HG02759 (cell line): Measurements from ENCODE around the gene CYP2R1.
"Not testable (repeated sequence)": the region's sequence is repeated elsewhere in the genome, so short reads cannot be mapped to it uniquely, and the experiment has no call there.

Experiments used
- ATAC-seq: cut with Tn5 transposase; IDR thresholded peaks from one replicate; pipeline ENCODE4 v1.9.1; 2021; ENCODE audit warnings: mild to moderate bottlenecking, moderate library complexity; ENCODE audit not compliant: unreplicated experiment

The CYP2R1 gene

DNA sequence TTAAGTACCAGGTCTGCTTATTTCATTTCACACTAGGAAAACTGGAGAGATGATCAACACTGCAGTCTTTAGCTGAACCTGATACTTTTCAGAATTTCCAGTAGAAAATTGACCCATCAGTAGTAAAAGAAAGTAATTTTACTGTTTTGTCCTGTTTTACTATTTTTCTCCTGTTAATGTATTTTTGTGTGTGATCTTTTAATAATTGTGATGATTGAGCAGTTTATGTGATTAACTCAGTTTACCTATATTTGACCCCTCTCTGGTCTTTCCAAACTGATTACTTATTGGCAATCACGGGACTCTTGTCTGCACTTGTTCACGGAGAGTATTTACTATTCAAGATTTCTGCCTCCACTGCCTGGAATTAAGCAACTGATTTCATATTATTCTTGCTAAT lies 546 bp upstream of the CYP2R1 start:
- ATAC-seq: no peak

DNA sequence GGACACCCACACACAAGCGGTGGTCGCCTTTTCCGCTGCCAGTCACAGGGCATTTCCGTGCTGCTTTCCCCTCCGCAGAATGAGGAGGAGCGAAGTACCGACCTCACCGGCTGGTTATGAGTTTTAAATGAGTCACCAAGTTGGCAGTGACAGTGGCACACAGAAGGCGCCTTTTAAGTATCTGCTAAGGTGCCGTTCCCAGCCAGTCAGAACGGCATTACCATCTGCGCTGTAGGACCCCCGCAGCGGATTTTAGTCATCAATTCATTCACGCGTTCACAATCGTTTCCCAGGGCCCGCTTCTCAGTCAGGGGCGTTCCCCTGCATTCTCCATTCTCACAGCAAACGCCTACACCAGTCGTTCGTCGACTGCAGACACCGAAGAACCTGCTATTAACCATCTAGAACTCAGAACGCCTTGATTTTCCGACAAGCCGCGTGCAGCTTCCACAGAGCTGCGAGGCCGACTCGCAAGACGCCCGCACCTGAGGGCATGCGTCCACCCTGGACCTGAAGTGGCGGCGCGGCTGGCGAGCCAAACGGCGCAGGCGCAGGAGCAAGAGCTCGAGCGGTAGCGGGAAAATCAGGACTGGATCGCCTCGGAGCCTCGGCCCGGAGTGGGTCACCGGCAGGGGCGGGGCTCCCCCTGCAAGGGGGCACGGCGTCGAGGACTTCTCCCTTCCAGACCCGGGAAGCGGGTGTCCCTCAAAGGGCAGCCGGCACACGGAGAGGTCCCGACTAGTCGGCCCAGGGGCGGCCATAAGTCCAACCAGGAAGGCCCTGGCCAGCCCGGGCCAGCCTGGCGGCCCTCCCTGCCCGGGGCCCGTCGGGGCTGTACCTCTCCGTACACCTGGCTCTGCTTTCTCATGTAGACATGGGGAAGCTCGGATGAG lies 642 bp downstream of the CYP2R1 start:
- ATAC-seq: peak; percentile 54

DNA sequence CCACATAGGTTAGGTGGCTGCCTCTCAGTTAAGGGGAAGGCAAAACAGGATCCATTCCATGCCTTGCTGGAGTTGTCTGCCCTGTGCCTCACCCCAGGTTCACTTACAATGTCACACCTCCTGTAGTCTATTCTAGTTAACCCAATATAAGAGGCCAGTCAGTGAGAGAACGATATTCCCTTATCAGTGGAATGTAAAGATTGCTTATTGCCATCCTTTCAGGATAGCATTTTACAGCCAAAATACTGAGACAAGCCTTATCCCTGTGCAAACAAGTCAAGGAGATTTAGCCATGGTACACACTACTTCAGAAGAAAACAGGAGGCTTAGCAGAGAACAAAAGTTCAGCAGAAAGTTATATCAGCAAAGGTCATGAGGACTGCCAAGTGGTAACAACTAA lies 5.5 kb downstream of the CYP2R1 start:
- ATAC-seq: no peak

DNA sequence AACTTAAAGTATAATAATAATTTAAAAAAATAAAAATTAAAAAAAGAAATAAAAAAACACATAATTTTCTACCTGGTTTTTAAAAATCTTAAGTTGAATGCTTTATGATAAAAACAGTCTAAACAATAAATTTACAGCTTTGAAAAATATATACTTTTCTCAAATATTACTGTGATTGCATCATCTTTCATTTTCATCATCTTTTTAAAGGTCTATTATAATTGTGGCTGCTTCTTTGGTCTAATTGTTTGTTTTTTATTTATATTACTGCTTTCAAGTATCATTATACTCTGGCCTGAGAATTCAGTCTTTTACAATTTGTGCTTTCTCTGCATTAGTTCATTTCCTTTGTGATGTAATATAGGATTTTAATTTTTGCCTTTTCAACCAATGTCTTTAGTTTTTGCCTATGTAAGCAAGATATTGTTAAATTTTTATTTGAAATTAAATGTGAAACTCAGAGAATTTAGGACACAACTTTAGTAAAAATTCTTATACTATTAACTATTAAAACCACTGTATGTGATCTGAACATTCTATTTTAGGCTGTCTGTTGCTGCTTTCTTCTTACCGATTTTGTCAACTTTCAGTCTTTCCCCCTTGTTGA lies 7.3 kb downstream of the CYP2R1 start:
- ATAC-seq: no peak

DNA sequence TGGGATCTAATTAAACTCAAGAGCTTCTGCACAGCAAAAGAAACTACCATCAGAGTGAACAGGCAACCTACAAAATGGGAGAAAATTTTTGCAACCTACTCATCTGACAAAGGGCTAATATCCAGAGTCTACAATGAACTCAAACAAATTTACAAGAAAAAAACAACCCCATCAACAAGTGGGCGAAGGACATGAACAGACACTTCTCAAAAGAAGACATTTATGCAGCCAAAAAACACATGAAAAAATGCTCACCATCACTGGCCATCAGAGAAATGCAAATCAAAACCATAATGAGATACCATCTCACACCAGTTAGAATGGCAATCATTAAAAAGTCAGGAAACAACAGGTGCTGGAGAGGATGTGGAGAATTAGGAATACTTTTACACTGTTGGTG lies 8.3 kb downstream of the CYP2R1 start:
- ATAC-seq: not testable (repeated sequence)

DNA sequence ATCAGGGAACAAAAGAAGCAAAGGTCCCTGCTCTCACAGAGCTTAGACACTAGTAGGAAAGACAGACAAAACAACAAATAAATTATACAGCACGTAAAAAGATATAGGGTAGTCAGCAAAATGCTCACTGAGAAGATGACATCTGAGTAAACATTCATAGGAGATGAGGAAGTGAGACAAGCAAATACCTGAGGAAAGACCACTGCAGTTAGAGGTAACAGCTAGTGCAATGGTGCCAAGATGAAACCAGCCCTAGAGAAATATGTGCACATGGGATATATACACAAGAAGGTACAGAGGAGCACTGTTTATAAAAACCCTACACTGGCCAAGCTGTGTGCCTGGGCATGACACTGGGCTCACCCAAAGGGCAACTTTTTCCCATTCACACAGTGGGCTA lies 9.8 kb downstream of the CYP2R1 start:
- no peak for ATAC-seq

DNA sequence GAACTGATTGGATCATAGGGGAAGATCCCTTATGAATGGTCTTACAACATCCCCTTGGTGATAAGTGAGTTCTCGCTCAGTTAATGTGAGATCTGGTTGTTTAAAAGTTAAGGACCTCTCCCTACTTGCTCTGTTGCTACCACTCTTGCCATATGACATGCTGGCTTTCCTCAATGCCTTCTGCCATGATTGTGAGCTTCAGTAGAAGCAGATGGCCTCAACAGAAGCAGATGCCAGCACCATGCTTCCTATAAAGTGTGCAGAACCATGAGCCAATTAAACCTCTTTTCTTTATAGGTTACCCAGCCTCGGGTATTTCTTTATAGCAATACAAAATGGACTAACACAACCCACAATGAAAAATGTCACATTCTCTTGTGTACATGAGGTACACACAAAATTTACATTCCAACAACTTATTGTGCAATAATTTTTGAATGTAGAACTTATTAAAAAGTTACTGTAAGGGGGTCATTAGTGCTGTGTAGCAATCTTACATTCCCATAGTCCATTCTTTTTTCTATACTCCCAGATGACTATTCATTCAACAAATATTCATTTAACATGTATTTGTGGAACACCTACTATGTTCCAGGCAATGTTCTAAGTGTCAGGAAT lies 10.3 kb downstream of the CYP2R1 start:
- ATAC-seq: no peak

DNA sequence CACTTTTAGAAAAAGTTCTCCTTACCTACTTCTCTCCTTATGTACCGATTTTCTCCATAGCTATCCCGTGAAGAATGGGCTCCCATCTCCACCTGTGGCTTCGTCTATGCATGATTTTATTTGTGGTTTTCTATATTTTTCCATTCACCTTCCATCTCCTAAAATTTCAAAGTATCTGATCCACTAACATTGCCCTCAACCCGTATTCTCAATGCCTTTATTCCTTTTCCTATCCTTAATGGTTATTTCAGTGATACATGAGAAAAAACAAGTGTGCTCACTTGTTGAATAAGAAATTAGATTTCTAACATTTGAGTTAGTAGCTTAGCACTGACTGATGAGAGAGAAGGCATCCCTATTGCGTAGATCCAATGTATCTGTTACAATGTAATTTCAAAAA lies 16.9 kb downstream of the CYP2R1 start:
- no peak for ATAC-seq

DNA sequence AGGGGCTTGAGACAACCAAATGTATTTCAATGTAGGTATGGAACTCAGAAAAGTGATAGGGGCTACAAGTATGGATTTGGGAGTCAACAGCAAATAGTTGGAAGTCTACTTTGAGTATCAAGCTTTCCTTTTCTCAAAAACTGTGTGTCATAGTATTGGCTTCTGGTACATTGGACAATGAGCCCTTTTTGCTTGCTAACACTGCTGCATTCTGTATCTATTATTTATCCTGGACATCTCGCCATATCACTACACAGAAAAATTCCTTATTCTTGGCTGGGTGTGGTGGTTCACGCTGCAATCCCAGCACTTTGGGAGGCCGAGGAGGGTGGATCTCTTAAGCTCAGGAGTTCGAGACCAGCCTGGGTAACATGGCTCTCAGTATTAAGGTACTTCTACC lies 18.4 kb downstream of the CYP2R1 start:
- no peak for ATAC-seq

DNA sequence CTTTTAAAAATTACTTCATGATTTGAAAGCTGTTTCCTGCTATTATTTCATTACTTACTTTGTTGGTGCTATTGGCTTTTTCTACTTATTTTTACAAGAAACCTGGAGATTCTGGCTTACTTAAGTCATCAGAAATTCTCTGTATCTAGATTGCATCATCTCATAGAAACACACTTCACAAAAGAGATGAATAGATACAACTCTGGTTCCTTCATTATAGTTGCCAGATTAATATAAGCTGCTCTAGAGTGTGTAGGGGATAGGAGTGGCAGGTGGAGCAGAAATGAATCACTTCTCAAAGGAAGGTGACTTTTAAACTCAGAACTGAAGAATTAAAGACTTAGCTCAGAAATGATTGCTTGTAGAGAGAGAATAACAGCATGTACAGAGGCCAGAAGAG lies 20.0 kb downstream of the CYP2R1 start:
- no peak for ATAC-seq

DNA sequence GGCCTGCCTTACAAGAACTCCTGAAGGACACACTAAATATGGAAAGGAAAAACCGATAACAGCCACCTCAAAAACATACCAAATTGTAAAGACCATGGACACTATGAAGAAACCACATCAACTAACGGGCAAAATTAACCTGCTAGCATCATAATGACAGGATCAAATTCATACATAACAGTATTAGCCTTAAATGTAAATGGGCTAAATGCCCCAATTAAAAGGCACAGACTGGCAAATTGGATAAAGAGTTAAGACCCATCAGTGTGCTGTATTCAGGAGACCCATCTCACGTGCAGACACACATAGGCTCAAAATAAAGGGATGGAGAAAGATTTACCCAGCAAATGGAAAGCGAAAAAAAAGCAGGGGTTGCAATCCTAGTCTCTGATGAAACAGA lies 28.3 kb downstream of the CYP2R1 start:
- not testable (repeated sequence) for ATAC-seq

DNA sequence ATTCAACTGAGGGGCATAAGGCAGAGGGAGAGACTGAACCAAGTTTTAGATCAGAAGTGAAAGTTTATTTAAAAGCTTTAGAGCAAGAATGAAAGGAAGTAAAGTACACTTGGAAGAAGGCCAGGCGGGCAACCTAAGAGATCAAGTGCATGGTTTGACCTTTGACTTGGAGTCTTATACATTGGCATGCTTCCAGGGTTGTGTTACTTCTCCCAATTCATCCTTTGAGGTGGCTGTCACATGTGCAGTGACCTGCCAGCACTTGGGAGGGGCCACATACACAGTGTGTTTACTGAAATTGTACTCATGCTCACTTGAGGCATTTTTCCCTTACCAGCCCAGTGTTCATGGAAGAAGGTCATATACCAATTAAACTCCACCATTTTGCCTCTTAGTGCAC lies 30.4 kb downstream of the CYP2R1 start:
- no peak for ATAC-seq

DNA sequence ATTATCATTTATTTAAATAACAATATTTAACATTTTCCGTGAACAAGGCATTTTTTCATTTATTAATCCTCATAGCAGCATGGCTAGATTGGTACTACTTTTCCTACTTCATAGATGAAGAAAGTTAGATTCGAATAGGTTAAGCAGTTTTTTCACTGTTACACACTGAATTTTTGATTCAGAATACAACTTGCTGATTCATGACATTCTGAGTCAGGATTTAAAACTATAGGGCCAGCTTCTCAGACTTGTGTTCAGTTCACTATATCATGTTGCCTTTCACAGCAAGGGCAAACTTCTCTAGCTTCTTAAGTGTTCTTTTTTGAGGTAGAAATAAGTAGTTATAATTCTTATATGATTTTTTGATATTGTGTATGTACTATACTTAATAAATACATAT lies 31.5 kb downstream of the CYP2R1 start:
- no peak for ATAC-seq

DNA sequence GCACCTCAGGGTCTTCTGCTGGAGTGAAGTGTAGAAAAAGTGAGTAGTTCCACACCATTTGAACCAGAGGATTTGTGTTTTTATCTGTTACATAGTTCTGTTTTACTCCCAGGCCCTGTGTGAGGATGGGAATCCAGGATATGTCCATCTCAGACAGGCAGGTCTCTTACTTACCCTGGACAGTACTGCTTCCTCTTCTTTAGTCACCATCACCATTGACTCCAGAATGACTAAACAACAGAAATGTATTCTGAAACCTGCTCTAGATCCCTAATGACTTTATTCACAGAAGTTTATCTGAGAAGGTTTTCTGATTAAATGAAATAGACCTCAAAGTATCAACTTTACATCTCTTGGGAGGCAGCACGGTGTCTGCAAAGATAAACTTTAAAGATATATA lies 33.6 kb downstream of the CYP2R1 start:
- no peak for ATAC-seq

DNA sequence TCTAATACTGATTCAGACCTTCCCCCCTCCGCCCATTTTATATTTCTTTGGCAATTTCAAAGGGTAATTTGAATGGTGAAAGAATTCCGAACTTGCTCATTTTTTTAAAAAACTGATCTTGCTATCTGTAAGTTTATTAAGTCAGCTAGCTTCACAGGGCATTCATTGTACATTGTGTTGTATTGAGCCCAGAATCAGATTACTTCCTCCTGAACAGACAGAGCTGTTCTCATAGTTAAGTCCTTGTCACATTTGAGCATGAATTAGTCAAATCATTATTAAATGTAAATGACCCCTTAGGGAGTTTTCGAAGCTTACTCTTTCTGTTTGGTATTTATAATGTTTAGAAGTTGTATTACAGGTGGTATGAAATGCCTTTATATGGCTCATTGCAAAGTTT lies 34.4 kb downstream of the CYP2R1 start:
- ATAC-seq: no peak

DNA sequence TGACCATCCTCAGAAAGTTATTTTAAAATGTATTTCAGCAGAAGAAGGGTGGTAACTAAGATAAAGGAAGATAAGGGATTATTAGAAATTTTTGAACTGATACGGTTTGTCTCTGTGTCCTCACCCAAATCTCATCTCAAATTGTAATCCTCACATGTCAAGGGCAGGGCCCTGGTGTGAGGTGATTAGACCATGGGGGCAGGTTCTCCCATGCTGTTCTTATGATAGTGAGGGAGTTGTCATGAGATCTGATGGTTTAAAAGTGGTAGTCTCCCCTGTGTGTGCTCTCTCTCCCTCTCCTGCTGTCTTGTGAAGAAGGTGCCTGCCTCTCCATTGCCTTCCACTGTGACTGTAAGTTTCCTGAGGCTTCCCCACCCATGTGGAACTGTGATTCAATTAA lies 36.1 kb downstream of the CYP2R1 start:
- no peak for ATAC-seq

DNA sequence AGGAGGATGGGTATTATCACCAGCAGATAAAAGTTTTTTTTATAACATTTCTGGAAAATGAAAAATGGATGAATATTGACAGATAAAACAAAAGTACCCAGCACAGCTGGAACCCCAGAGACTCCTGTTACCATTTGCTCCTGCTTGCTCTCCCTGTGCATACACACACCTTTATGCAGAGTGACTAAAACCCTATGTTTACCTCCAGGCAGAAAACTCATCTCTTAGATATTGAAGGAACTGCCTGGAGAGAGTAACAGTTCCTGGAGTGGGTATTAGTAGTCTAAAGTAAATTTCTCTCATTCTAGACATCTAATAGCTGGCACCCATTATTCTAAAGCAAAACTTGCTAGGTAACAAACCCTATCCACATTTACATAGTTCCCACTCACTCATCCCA lies 38.0 kb downstream of the CYP2R1 start:
- ATAC-seq: no peak

DNA sequence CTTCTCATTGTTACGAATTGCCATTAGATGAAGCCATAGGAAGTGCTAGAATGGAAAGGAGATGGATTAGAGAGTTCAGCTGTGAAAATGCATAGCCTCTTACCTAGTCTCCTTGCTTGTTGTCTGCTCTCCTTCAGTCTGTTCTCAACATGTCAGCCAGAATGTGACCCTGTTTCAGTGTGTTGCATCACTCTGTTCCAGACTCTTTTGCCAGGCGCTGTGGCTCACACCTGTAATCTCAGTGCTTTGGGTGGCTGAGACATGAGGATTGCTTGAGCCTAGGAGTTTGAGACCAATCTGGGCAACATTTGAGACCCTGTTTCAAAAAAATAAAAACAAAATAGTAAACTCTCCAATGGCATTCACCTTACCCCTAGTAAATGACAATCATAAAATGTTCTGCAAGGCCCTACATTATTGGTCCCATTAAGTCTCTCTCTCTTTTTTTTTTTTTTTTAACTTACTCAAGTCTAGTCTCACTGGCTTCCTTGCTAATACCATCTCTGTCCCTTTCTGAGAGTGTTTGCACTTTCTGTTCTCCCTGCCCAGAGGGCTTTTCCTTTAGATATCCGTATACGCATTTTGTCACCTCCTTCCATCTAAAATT lies 39.4 kb downstream of the CYP2R1 start:
- no peak for ATAC-seq

DNA sequence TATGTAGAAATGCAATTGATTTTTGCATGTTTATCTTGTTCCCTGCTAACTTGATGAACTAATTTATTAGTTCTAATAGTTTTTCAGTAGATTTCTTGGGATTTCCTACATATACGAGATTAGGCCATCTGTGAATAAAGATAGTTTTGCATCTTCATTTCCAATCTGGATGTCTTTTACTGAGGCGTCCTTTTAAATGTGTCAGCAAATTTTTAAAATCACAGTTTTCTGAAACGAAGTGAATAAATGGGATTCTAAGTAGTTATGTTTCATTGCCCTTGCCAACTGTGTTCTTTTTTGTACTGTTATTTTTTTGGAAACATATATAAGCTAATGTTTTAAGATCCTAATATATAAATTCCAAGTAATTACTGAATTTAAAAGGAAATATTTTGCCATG lies 50.0 kb downstream of the CYP2R1 start:
- ATAC-seq: no peak

DNA sequence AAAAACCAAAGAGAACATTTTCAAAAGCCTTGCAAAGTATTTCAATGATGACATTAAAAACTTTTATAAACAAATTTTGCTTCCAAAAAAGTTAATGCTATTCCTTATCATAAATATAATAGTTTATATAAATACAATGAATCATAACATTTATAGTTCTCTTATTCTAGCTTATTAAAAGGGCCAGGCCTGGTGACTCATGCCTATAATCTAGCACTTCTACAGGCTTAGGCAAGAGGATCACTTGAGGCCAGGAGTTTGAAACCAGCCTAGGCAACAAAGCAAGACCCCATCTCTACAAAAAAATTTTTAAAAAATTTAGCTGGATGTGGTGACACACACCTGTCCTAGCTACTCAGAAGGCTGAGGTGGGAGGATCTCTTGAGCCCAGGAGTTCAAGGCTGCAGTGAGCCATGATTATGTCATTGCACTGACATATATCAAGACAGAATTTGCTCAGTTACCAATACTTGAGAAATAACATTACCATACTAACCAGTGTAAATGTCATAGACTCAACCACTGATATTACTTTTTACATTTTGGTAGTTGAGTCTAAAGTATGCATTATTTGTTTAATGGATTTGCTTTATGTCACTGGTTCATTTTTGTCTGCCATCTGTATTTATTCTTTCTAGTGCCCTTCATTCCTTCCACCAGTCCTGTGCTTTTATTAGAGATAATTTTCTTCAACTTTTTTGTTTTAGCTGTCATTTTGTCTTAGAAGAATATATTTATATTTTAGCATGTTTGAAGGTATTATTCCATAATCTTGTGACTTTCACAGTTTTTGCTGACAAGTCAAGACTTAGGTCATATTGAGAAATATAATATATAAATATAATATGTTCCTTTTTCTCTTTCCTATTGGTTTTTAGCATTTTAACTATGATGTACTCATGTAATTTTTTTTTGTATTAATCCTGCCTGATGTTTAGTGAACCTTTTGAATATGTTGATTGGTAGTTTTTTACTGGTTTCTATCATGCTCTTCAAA lies 56.2 kb downstream of the CYP2R1 start:
- no peak for ATAC-seq
